Astrocyte of the spinal cord (primary cell): ENCODE measurements around the gene KLK7.
"Not testable (repeated sequence)": the region's sequence is repeated elsewhere in the genome, so short reads cannot be mapped to it uniquely, and the experiment has no call there.

Experiments
- DNase-seq: peaks from one replicate; pipeline ENCODE4 v3.0.0; 2011; ENCODE audit warnings: low read depth, low spot score
- H3K4me3 ChIP-seq: 2 replicates; pipeline ENCODE4 v1.5.1; 2011; ENCODE audit warnings: low read depth, mild to moderate bottlenecking, low read length, moderate library complexity
- CTCF ChIP-seq: IDR thresholded peaks from 2 replicates; pipeline ENCODE4 v1.5.1; 2012; ENCODE audit warnings: low read depth, mild to moderate bottlenecking, low read length, inconsistent platforms
- in situ Hi-C: cut with HindIII; loops from 2 replicates; pipeline ENCODE4 v1.10.0; 2017; ENCODE audit warnings: low sequenced_read_pairs

The KLK7 gene

DNA sequence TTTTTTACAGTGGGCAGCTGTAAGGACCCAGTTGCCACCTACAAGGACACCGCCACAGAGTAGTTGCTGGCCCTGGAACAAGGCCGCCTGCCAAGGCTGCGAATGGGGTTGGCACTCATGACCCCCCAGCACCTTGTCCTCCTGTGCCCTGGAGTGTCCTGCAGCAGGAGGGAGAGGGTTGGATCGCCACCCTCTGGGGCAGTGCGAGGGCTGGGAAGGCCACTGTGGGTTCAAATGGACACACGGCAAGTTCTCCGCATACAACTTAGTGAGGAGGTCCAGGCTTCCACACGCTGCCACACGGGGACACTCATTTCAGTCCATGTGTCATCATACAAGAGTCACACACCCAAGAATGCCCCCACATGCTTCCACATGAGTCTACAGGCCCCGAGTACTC lies 16.7 kb upstream of the KLK7 start:
- DNase-seq: no peak
- in situ Hi-C loops: no loop called here
- TF ChIP-seq CTCF: no peak
- no peak overlapping the region for H3K4me3 ChIP-seq

DNA sequence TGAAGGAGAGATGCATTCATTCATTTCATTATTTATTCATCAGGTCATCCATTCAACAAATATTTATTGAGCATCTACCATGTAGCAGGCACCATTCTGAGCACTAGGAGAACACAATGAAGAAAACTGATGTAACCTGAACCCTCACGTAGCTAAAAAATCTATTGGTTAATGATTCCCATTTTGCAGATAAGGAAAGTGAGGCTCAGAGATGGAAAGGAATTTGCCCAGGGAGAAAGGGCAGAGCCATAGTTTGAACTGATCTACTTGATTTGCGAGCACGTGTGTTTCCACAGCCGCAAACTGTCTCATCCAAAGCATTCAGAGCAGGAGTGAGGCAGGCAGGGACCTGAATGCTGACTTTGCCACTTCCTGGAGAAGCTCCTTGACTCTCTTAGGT lies 15.0 kb upstream of the KLK7 start:
- no peak overlapping the region for H3K4me3 ChIP-seq
- no peak for TF ChIP-seq CTCF
- in situ Hi-C loops: no loop called here
- no peak for DNase-seq

DNA sequence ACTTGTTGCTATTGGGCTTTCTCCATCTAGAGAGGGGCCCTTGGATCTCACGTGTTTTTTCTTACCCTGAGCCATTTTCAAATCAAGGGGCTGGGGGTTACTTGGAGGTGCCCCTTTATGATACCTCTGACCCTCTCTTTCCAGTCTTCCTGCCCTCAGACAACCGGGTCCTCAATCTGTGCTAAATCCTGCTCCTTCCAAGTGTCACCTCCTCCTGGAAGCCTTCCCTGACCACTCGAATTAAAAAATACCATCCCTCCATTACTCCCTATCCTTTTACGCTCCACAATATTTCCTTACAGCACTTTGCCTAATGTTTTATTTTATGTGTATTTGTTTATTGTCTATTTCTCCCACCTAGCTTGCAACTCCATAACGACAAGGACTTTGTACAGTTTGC lies 14.3 kb upstream of the KLK7 start:
- no peak overlapping the region for H3K4me3 ChIP-seq
- no peak for TF ChIP-seq CTCF
- DNase-seq: no peak
- in situ Hi-C loops: no loop called here

GRCh38 chr19:50994129-50994528 lies 10.4 kb upstream of the KLK7 start:
- DNase-seq: no peak
- H3K4me3 ChIP-seq: no peak overlapping the region
- in situ Hi-C loops: no loop called here
- no peak for TF ChIP-seq CTCF

- TF ChIP-seq CTCF: no peak
- DNase-seq: no peak
- in situ Hi-C loops: no loop called here
- no peak overlapping the region for H3K4me3 ChIP-seq
These were observed 8.9 kb upstream of the KLK7 start for GRCh38 chr19:50992666-50993035.

- in situ Hi-C loops, DNase-seq, H3K4me3 ChIP-seq: not testable (repeated sequence)
These were observed 699 bp upstream of the KLK7 start for GRCh38 chr19:50984416-50984815.

- H3K4me3 ChIP-seq: no peak overlapping the region
- in situ Hi-C loops: no loop called here
- no peak for DNase-seq
- no peak for TF ChIP-seq CTCF
These were observed 1.5 kb downstream of the KLK7 start for GRCh38 chr19:50982186-50982585.
